Measurements from ENCODE around the gene PRDM16. TPM values are rescaled to one million over a fixed set of nuclear protein-coding genes. Genes with fewer than 3 reads are reported as not detected.
A peak's percentile ranks its signal among the peaks of the same experiment; 100 is the strongest.

PRDM16 gene
- total and polyA plus RNA-seq, 2 of the 13 experiments (the other 11 are each of a cell fraction or from before 2014, with no cell fraction given) = 0.15 to 0.81 TPM

GRCh38 chr1:3326516-3327388 is 257.7 kb downstream of the PRDM16 start (continued):
- TF ChIP-seq, protein P1, sequence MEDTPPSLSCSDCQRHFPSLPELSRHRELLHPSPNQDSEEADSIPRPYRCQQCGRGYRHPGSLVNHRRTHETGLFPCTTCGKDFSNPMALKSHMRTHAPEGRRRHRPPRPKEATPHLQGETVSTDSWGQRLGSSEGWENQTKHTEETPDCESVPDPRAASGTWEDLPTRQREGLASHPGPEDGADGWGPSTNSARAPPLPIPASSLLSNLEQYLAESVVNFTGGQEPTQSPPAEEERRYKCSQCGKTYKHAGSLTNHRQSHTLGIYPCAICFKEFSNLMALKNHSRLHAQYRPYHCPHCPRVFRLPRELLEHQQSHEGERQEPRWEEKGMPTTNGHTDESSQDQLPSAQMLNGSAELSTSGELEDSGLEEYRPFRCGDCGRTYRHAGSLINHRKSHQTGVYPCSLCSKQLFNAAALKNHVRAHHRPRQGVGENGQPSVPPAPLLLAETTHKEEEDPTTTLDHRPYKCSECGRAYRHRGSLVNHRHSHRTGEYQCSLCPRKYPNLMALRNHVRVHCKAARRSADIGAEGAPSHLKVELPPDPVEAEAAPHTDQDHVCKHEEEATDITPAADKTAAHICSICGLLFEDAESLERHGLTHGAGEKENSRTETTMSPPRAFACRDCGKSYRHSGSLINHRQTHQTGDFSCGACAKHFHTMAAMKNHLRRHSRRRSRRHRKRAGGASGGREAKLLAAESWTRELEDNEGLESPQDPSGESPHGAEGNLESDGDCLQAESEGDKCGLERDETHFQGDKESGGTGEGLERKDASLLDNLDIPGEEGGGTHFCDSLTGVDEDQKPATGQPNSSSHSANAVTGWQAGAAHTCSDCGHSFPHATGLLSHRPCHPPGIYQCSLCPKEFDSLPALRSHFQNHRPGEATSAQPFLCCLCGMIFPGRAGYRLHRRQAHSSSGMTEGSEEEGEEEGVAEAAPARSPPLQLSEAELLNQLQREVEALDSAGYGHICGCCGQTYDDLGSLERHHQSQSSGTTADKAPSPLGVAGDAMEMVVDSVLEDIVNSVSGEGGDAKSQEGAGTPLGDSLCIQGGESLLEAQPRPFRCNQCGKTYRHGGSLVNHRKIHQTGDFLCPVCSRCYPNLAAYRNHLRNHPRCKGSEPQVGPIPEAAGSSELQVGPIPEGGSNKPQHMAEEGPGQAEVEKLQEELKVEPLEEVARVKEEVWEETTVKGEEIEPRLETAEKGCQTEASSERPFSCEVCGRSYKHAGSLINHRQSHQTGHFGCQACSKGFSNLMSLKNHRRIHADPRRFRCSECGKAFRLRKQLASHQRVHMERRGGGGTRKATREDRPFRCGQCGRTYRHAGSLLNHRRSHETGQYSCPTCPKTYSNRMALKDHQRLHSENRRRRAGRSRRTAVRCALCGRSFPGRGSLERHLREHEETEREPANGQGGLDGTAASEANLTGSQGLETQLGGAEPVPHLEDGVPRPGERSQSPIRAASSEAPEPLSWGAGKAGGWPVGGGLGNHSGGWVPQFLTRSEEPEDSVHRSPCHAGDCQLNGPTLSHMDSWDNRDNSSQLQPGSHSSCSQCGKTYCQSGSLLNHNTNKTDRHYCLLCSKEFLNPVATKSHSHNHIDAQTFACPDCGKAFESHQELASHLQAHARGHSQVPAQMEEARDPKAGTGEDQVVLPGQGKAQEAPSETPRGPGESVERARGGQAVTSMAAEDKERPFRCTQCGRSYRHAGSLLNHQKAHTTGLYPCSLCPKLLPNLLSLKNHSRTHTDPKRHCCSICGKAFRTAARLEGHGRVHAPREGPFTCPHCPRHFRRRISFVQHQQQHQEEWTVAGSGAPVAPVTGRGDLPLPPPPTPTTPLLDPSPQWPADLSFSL (CRISPR knock-in tag; IDR thresholded peaks at IDR 0.05) = no peak
- TF ChIP-seq ZNF34 (CRISPR knock-in tag; IDR thresholded peaks at IDR 0.05; ENCODE audit: borderline replicate concordance) (no peak), MED13 (CRISPR knock-in tag; IDR thresholded peaks at IDR 0.05) (no peak), ZNF326 (CRISPR knock-in tag; IDR thresholded peaks at IDR 0.05; ENCODE audit: borderline replicate concordance) (no peak), CC2D1A (CRISPR knock-in tag; IDR thresholded peaks at IDR 0.05) (no peak), EEA1 (CRISPR knock-in tag; IDR thresholded peaks at IDR 0.05; ENCODE audit: borderline replicate concordance) (no peak), GZF1 (CRISPR knock-in tag; IDR thresholded peaks at IDR 0.05) (no peak), ZMYM3 (CRISPR knock-in tag; IDR thresholded peaks at IDR 0.05) (peak; percentile 91), BCL3 (CRISPR knock-in tag; IDR thresholded peaks at IDR 0.05) (peak; percentile 97), ZNF451 (CRISPR knock-in tag; IDR thresholded peaks at IDR 0.05) (no peak), ZNF3 (CRISPR knock-in tag; IDR thresholded peaks at IDR 0.05) (no peak), MXD4 (CRISPR knock-in tag; IDR thresholded peaks at IDR 0.05) (peak; percentile 75; the same call in 1 of the 2 replicates), NR2F1 (CRISPR knock-in tag; IDR thresholded peaks at IDR 0.05) (no peak), ERF (CRISPR knock-in tag; IDR thresholded peaks at IDR 0.05) (peak; percentile 84)
- TF ChIP-seq, protein P2, sequence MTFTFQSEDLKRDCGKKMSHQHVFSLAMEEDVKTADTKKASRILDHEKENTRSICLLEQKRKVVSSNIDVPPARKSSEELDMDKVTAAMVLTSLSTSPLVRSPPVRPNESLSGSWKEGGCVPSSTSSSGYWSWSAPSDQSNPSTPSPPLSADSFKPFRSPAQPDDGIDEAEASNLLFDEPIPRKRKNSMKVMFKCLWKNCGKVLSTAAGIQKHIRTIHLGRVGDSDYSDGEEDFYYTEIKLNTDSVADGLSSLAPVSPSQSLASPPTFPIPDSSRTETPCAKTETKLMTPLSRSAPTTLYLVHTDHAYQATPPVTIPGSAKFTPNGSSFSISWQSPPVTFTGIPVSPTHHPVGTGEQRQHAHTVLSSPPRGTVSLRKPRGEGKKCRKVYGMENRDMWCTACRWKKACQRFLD (CRISPR knock-in tag; IDR thresholded peaks at IDR 0.05; ENCODE audit: borderline replicate concordance) = no peak
- TF ChIP-seq, protein P3, sequence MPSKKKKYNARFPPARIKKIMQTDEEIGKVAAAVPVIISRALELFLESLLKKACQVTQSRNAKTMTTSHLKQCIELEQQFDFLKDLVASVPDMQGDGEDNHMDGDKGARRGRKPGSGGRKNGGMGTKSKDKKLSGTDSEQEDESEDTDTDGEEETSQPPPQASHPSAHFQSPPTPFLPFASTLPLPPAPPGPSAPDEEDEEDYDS (CRISPR knock-in tag; IDR thresholded peaks at IDR 0.05) = peak; percentile 67
- TF ChIP-seq, protein P4, sequence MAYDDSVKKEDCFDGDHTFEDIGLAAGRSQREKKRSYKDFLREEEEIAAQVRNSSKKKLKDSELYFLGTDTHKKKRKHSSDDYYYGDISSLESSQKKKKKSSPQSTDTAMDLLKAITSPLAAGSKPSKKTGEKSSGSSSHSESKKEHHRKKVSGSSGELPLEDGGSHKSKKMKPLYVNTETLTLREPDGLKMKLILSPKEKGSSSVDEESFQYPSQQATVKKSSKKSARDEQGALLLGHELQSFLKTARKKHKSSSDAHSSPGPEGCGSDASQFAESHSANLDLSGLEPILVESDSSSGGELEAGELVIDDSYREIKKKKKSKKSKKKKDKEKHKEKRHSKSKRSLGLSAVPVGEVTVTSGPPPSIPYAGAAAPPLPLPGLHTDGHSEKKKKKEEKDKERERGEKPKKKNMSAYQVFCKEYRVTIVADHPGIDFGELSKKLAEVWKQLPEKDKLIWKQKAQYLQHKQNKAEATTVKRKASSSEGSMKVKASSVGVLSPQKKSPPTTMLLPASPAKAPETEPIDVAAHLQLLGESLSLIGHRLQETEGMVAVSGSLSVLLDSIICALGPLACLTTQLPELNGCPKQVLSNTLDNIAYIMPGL (CRISPR knock-in tag; IDR thresholded peaks at IDR 0.05; ENCODE audit: borderline replicate concordance in 1 of 2, low read depth in 1 of 2) = peak; percentile 47 to 59; a peak in 2 of 4 replicates
